M059J (cell line): ENCODE measurements around the gene SDHAF2. TPM values are rescaled to one million over a fixed set of nuclear protein-coding genes. Genes with fewer than 3 reads are reported as not detected.
"Not testable (repeated sequence)": the region's sequence is repeated elsewhere in the genome, so short reads cannot be mapped to it uniquely, and the experiment has no call there.

Experiments used
- DNase-seq: peaks from one replicate; pipeline ENCODE4 v3.0.0-alpha.2; 2012; ENCODE audit warnings: low read depth
- total RNA-seq: library from RNA; depleted of rRNA; stranded (reverse); fragments of >200 nt; shearing (Covaris generic); gene quantifications from 2 replicates; pipeline ENCODE4 v1.2.3, GENCODE V29; 2014

The SDHAF2 gene
- total RNA-seq, 1 experiment from 2014 or later, result 39.9 TPM

DNA sequence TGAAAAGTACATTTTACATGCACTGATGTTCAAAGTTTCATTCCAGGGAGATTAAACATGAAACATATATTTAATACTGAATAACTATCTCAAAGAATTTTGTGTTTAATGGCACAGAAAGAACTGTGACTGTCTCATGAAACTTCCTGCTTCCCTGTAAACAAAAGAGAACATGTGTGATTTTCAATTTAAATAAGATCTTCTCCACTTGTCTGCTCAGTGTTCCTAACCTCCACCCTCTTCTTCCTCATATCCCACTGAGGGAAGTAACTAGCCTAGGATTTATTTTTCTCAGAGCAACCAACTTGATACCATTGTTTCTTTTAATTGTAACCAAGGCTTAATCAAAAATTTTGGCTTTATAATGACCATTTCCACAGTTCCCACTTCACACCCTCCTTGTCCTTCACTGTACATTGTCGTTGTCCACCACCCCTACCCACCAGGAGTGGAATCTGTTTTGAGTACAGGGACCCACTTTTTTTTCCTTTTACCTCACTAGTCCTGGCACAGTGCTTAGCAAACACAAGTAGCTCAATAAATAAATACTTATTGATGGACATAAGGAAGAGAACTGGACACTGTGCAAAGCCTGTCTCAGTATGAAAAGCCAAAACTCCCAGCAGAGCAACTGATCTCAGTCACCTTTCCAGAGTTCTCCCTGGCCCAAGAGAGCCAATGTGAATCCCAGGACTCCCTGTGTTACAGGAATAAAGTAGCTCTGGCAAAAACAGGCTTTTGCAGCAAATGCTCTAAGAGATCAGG is 4.4 kb upstream of the SDHAF2 start:
- DNase-seq, result no peak

DNA sequence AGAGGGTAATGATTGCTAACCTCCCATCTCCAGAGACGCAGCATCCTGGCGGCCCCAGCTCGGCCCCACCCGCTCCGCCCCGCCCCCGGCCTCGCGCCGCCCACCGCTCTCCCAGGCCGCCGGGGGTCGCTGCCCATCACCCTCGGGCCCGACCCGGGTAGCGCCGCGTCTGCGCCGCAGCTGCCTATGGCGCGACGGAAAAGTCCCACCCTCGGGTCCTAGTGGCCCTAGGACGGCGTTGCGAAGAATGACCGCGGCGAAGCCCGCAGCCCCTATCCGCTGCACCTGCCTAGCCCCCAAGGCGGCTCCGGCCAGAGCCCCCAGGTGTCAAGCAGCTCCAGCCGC is 606 bp upstream of the SDHAF2 start:
- DNase-seq, result peak; percentile 59

DNA sequence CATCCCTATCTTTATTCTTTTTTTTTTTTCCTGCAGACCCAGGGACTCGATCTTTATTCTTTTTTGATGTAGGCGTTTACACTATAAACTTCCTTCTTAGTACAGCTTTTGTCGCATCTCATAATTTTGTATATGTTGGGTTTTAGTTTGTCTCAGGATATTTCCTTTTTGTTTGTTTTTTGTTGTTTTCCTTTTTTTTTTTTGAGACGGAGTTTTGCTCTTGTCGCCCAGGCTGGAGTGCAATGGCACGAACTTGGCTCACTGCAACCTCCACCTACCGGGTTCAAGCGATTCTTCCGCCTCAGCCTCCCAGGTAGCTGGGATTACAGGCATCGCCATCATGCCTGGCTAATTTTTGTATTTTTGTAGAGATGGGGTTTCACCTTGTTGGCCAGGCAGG is 915 bp downstream of the SDHAF2 start:
- DNase-seq, result not testable (repeated sequence)

DNA sequence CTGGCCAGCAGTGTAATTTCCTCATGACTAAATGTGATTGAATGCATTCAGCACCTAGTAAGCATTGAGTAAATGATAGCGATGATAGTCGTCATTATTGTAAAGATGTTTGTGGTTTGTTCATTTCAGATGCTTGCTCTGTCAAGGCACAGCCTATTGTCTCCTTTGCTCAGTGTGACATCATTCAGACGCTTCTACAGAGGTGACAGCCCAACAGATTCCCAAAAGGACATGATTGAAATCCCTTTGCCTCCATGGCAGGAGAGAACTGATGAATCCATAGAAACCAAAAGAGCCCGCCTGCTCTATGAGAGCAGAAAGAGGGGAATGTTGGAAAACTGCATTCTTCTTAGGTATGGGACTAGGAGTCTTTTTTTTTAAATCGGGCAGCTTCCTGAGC is 7.6 kb downstream of the SDHAF2 start:
- DNase-seq, result no peak

DNA sequence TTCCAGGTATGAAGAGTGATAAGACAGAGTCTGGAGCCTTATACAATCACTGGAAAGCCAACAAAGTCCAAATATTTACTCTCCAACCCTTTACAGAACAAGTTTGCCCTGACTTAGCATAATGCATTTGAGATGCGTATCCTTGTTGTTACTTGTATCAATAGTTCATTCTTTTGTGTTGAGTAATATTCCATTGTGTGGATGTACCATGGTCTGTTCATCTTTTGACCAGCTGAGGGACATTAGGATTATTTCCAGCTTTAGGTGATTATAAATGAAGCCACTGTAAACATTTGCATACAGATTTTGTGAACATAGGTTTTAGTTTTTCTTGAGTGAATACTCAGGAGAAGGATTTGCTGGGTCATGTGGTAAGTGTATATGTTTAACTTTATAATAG is 9.7 kb downstream of the SDHAF2 start:
- DNase-seq, result no peak

DNA sequence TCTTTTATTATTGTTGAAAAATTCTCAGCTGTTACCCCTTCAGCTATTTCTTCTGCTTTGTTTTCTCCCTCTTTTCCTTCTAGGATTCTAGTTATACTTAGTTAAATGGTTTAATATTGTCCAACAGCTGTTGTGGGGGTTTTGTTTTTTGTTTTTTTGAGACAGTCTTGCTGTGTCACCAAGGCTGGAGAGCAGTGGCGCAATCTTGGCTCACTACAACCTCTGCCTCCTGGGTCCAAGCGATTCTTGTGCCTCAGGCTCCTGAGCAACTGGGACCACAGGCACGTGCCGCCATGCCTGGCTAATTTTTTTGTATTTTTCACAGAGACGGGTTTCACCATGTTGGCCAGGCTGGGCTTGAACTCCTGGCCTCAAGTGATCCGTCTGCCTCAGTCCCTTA is 12.7 kb downstream of the SDHAF2 start:
- DNase-seq, result no peak

DNA sequence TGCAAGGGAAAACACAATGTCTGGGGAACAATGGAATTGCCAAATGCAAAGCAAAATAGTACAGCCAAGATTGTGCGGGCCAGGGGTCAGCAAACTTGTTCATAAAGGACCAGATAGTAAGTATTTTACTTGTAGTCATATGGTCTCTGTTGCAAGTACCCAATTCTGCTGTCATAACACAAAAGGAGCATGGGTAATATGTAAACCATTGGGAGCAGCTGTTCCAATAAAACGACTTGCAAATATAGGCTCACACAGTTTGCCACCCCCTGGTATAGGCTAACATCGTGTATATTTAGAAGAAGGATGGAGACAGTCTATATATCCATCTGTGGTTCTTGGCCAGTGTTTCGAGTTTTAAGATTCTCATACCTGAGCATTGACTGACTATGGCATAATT is 15.6 kb downstream of the SDHAF2 start:
- no peak for DNase-seq

DNA sequence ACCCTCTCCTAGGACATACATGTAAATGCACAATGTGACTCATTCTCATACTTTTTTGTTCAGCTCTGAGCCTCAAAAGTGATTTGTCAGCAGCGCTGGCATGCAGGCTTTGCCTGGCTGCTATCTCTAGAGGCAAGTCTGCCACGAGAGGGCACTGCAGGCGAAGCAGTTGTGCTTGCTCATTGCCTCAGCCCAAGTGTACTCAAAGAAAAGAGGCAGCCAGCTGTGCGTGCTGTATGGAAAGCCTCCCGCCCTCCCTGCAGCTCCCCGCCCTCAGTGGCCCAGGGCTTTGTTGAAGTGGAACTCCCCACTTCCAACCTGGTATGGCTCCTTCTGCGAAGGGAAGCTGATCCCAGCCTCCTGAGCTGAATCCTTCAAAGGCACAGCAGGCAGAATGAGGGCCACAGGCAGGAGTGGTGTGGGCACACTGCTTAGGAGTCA is 16.3 kb downstream of the SDHAF2 start:
- DNase-seq, result peak; percentile 89

DNA sequence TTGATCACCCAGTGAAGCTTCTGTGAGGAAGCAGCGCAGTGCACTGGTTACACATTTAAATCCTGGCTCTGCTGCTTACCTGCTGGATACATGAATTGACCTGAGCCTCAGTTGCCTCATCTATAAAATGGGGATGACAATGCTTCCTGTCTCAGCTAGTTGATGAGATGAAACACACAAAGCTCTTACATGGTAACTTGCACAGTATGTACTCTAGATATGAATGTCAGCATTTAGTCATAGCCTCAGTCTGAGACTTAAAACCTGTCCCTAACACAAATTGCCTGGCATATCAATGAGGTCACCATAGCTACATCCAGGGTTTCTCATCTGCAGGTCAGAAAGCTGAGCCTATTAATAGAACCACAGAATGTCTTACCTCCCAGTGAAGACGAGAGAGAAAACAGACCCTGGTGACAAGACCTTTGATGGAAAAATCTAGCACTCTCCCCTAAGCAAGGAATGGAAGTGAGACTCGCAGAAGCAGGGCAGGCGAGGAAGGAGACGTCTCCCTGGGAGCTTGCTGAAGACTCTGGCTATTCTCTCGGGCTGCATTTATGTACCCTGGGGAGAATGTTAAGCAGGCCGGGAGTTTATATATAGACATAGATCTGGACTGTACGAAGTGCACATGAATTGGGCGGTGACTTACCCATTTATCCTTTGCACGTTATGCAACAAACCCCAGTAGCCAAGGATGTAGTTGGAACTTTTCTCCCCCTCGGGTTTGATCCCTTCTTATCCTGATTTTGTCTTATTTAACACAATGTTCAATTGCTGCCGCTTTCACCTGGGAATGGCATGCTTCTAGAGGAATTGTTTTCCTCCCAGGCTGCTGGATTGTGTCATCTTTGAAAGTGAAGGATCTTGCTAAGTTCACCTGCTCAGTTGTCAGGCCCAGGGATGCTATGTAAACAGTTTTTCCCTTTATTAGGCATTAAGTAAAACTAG is 18.0 kb downstream of the SDHAF2 start:
- no peak for DNase-seq

DNA sequence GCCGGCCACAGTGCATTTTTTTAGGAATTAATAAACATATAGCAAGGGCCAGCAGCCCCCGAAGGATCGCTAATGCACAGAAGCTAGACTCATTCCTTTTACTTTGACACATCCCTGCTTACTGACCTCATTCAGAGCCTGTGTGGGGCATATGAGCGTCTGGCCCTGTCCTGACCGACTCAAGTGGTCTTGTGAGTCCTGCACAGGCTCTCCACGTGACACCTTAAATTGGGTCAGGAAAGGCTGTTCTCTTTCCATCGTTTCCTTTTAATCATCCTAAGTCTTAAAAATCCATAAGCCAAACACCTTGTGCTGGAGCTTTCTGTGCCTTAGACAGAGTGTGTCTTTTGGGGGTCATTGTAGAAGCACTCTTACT is 18.6 kb downstream of the SDHAF2 start:
- DNase-seq, result no peak

DNA sequence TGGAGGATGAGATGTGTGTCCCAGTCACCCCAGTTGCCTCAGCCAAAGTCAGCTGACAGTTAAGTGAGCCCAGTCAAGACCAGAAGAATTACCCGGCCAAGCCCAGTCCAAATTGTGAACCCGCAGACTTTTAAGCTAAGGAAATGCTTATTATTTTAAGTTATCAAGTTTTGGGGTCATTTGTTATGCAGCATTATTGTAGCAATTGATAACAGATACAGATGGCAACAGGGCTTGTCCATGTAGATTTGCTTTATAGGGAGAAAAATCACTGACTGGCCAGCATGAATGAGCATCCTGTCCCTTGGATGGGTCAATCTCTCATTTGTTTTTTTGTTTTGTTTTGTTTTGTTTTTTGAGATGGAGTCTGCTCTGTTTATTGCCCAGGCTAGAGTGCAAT is 22.9 kb downstream of the SDHAF2 start:
- DNase-seq, result no peak

DNA sequence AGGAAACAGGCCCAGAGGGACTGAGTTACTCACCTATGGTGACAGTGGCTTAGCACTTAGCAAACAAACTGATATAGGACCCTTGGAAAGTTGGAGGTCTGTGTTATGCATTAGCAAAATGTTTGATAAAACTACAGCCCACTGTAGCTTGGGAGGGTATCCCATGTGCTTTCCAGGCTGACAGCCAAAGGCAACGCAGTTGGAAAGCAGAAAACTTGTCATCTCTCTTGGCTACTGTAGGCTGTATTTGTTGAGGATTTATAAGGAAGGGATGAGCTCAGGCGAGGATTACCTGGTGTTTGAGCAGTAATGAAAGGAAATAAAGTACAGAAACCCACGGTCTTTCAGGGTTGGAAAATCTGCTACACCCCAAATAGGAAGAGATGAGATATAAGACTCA is 23.8 kb downstream of the SDHAF2 start:
- DNase-seq, result no peak

DNA sequence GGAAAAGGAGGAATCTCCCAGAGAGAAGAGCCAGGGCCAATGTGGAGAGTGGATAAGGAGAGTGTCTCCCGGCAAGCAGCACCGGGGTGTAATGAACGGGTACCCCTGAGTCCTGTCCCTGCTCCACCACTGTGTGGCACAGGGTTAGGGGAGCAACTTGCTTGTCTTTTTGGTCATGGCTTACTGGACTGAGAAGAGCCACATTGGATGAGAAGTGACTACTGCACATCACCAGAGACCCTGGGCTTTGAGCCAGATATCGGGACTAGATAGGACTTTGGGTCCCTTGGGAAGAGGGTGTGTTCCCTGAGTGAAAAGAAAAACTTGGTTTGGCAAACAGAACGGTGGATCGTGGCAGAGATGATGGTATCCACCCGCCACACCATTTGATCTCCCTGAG is 24.6 kb downstream of the SDHAF2 start:
- no peak for DNase-seq

DNA sequence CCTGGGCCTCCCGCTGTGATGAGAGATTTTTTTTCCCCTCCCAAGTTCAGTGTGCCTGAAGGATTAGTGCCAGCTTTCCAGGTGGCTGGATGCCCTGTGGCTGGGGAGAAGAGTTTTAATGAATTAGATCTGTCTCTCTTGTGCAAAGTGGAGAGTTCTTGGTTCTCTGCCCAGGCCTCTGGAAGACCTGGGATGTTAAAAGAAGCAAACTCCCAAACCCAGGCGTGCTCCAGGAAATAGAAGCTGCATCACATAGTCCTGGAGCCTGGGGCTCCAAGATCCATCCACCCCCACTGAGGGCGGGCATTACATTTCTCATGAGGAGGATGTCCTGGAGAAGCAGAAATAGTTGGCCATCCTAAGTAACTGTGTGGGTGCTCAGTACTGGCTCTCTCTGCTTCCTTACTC is 30.6 kb downstream of the SDHAF2 start:
- no peak for DNase-seq

DNA sequence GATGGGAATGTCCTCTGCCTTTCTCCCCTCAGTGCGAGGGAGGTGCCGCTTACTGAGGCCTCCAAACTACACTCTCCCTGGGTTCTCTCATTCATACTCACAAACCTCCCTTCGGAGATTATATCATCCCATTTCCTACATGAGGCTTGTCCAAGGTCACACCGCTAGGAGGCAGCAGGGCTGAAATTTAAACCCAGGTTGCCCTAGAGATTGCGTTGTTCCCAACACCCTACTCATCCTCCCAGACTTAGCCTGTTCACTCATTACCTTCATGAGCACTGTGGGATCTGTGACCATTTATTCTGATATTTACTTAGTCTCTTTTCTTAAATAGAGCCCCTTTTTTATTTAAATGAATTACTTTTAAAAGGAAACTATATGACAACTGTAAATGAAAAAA is 31.1 kb downstream of the SDHAF2 start:
- DNase-seq, result no peak

DNA sequence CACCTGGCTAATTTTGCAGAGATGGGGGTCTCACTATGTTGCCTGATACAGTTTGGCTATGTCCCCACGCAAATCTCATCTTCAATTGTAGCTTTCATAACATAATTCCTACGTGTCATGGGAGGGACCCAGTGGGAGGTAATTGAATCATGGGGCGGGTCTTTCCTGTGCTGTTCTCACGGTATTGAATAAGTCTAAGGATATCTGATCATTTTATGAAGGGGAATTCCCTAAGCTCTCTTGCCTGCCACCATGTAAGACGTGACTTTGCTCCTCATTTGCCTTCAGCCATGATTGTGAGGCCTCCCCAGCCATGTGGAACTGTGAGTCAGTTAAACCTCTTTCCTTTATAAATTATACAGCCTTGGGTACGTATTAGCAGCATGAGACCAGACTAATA is 37.7 kb downstream of the SDHAF2 start:
- not testable (repeated sequence) for DNase-seq

DNA sequence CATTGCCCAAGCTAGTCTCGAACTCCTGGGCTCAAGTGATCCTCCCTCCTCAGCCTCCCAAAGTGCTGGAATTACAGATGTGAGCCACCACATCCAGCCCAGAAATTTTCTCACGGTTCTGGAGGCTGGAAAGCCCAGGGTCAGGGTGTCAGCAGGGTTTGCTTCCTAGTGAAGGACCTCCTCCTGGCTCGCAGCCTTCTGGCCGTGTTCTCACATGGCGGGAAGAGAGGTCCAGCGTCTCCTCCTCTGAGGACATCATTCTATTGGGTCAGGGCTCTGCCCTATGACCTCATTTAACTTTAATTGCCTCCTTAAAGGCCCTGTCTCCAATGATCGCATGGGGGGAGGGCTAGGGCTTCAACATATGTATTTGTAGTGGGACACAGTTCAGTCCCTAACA is 38.1 kb downstream of the SDHAF2 start:
- no peak for DNase-seq

DNA sequence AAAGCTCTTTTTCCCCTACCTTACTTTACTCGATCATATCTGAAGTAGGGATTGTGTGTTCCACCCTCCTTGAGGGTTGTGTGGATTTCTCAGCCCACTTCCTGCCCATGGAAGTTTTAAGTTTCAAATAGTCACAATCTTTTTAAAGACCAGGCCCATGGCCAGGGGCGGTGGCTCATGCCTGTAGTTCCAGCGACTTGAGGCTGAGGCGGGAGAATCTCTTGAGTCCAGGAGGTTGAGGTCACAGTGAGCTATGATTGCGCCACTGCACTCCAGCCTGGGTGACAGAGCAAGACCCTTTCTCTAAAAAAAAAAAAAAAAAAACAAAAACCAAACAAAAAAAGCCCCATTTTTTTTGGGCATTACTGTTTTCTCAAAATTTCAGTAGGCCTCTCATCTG is 42.4 kb downstream of the SDHAF2 start:
- DNase-seq, result peak; percentile 23

DNA sequence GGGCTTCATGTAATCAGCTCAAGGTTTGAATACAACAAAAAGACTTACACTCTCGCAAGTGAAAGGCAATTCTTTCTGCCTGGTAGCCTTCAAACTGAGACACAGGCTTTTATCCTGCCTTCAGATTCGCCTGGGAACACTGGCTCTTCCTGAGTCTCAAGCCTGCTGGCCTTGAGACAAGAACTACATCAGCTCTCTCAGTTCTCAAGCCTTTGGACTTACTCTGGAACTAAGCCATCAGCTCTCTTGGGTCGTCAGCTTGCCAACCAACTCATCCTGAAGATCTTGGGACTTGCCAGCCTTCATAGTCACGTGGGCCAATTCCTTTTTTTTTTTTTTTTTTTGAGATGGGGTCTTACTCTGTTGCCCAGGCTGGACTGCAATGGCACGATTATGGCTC is 42.9 kb downstream of the SDHAF2 start:
- DNase-seq, result no peak

DNA sequence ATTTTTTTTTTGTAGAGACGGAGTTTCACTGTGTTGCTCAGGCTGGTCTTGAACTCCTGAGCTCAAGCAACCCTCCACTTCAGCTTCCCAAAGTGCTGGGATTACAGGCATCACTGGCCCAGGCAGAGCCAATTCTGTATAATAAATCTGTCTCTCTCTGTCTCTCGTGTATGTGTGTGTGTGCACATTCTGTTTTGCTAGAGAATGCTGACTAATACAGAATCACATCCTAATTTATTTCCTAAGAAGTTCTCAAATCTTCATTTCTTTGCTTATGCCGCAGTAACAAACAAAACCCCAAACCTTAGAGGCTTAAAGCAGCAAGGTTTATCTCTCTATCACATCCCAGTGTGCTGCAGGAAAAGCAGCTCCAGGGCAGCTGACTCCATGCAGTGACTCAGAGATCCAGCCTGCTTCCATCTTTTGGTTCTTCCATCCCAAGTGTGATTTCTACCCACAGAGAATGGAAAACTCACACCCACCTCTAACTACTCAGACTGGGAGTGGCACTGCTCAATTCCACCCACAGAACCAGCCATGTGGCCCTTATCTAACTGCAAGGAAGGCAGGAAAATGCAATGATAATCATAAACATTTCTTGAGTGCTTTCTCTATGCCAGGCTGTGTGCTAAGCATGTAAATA is 43.6 kb downstream of the SDHAF2 start:
- peak; percentile 24 for DNase-seq

DNA sequence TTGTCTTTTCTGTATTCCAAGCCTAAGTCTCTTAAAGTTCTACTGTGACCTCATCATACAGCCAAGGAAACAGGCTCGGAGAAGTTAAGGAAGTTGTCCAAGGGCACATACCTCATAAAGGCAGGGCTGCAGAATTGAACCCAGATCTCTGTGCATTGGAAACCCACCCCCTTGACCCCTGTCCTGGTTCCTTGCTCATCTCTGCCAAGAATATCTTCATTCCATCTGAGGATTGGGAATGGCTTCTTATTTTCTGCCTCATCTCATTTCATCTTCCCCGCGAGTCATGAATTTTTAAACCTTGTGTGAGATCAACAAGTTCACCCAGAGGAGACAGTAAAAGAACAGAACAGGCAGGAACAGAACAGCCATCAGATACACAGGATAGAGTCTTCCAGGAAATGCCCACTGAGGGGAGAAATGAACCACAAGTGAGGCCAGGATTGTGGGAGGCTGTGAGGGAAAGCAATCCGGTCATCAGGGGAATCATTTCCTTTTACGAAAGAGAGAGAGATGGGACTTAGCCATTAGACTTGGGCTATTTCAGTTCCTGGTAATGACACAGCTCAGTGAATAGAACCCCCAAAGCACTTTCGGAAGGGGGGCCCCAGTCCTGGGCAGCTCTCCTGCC is 44.2 kb downstream of the SDHAF2 start:
- DNase-seq, result no peak

DNA sequence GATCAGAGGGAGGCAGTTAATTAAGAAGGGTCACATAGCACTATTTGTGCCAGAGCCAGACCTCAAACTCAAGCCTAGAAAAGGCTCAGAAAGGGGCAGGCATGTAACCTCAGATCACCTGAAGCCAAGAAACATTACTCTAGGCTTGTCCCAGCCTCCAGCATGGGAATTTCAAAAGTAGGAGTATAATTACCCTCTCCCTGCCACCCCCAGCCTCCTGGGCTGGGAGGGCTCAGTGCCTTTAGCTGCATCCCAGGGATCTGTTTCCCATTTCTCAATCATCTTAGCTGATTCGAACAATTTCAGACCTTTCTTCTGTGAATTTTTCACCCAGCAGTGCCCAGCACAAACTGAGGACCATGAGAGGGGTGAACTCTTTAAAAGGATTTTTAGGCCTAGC is 45.5 kb downstream of the SDHAF2 start:
- no peak for DNase-seq
